ENCODE results near the gene TENT5C. TPM values are rescaled to one million over a fixed set of nuclear protein-coding genes. Genes with fewer than 3 reads are reported as not detected.

TENT5C gene
- total and polyA plus RNA-seq, 2 of the 8 experiments (the other 6 are each of a cell fraction or from before 2014, with no cell fraction given), result 0.38 to 0.99 TPM

DNA sequence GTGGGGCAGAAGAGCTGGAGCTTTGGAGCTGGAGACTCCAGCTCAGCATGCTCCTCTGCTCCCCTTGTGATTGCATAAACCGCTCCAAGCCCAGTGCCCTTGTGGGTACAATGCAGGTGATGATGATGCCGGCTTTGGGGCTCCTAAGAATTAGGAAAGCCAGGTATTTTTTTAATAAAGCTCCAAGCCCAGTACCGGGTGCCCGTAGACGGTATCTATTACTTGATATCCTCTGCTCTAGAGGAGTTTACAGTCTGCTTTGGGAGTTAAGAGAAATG is 27.2 kb downstream of the TENT5C start (continued):
- TF ChIP-seq, protein P1, sequence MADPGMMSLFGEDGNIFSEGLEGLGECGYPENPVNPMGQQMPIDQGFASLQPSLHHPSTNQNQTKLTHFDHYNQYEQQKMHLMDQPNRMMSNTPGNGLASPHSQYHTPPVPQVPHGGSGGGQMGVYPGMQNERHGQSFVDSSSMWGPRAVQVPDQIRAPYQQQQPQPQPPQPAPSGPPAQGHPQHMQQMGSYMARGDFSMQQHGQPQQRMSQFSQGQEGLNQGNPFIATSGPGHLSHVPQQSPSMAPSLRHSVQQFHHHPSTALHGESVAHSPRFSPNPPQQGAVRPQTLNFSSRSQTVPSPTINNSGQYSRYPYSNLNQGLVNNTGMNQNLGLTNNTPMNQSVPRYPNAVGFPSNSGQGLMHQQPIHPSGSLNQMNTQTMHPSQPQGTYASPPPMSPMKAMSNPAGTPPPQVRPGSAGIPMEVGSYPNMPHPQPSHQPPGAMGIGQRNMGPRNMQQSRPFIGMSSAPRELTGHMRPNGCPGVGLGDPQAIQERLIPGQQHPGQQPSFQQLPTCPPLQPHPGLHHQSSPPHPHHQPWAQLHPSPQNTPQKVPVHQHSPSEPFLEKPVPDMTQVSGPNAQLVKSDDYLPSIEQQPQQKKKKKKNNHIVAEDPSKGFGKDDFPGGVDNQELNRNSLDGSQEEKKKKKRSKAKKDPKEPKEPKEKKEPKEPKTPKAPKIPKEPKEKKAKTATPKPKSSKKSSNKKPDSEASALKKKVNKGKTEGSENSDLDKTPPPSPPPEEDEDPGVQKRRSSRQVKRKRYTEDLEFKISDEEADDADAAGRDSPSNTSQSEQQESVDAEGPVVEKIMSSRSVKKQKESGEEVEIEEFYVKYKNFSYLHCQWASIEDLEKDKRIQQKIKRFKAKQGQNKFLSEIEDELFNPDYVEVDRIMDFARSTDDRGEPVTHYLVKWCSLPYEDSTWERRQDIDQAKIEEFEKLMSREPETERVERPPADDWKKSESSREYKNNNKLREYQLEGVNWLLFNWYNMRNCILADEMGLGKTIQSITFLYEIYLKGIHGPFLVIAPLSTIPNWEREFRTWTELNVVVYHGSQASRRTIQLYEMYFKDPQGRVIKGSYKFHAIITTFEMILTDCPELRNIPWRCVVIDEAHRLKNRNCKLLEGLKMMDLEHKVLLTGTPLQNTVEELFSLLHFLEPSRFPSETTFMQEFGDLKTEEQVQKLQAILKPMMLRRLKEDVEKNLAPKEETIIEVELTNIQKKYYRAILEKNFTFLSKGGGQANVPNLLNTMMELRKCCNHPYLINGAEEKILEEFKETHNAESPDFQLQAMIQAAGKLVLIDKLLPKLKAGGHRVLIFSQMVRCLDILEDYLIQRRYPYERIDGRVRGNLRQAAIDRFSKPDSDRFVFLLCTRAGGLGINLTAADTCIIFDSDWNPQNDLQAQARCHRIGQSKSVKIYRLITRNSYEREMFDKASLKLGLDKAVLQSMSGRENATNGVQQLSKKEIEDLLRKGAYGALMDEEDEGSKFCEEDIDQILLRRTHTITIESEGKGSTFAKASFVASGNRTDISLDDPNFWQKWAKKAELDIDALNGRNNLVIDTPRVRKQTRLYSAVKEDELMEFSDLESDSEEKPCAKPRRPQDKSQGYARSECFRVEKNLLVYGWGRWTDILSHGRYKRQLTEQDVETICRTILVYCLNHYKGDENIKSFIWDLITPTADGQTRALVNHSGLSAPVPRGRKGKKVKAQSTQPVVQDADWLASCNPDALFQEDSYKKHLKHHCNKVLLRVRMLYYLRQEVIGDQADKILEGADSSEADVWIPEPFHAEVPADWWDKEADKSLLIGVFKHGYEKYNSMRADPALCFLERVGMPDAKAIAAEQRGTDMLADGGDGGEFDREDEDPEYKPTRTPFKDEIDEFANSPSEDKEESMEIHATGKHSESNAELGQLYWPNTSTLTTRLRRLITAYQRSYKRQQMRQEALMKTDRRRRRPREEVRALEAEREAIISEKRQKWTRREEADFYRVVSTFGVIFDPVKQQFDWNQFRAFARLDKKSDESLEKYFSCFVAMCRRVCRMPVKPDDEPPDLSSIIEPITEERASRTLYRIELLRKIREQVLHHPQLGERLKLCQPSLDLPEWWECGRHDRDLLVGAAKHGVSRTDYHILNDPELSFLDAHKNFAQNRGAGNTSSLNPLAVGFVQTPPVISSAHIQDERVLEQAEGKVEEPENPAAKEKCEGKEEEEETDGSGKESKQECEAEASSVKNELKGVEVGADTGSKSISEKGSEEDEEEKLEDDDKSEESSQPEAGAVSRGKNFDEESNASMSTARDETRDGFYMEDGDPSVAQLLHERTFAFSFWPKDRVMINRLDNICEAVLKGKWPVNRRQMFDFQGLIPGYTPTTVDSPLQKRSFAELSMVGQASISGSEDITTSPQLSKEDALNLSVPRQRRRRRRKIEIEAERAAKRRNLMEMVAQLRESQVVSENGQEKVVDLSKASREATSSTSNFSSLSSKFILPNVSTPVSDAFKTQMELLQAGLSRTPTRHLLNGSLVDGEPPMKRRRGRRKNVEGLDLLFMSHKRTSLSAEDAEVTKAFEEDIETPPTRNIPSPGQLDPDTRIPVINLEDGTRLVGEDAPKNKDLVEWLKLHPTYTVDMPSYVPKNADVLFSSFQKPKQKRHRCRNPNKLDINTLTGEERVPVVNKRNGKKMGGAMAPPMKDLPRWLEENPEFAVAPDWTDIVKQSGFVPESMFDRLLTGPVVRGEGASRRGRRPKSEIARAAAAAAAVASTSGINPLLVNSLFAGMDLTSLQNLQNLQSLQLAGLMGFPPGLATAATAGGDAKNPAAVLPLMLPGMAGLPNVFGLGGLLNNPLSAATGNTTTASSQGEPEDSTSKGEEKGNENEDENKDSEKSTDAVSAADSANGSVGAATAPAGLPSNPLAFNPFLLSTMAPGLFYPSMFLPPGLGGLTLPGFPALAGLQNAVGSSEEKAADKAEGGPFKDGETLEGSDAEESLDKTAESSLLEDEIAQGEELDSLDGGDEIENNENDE (IDR thresholded peaks at IDR 0.05; ENCODE audit: insufficient replicate concordance, low read length), result no peak
- TF ChIP-seq CREB1 (IDR thresholded peaks at IDR 0.05) (no peak), POLR2A (IDR thresholded peaks at IDR 0.05; ENCODE audit: control extremely low read depth in 1 of 2, low read depth in 2 of 2, low read length in 2 of 2) (no peak), CHD1 (IDR thresholded peaks at IDR 0.05; ENCODE audit: low read depth, low read length) (no peak), TAF7 (optimal IDR thresholded peaks at IDR 0.05; ENCODE audit: borderline replicate concordance, low read depth, low read length) (no peak), HDAC2 (IDR thresholded peaks at IDR 0.05; ENCODE audit: borderline replicate concordance in 1 of 2, low read depth in 2 of 2, low read length in 2 of 2) (no peak), BCL11A (IDR thresholded peaks at IDR 0.05; ENCODE audit: low read depth in 2 of 2, low read length in 2 of 2) (no peak), SIN3A (conservative IDR thresholded peaks at IDR 0.05 in 1 of 2, IDR thresholded peaks at IDR 0.05 in 1 of 2; ENCODE audit: low read depth in 1 of 2, low read length in 2 of 2) (no peak), SIX5 (IDR thresholded peaks at IDR 0.05; ENCODE audit: low read depth, low read length) (no peak), EZH2 (IDR thresholded peaks at IDR 0.05; ENCODE audit: low read depth, low read length, severe bottlenecking) (no peak), ASH2L (IDR thresholded peaks at IDR 0.05; ENCODE audit: low read length) (no peak)
- TF ChIP-seq, protein P2, sequence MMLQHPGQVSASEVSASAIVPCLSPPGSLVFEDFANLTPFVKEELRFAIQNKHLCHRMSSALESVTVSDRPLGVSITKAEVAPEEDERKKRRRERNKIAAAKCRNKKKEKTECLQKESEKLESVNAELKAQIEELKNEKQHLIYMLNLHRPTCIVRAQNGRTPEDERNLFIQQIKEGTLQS (IDR thresholded peaks at IDR 0.05; ENCODE audit: insufficient read depth, low read depth, low read length), result no peak
